Loucy (cell line): ENCODE data around the gene ALPK3.

Experiments
- H2AFZ ChIP-seq: fragments of 200-600 bp; sonication (generic); 2 replicates; pipeline ENCODE4 v1.6.0; 2016; ENCODE audit warnings: antibody characterized with exemption, mild to moderate bottlenecking, low read length, moderate library complexity
- H3F3A ChIP-seq: fragments of 200-600 bp; 2 replicates; pipeline ENCODE4 v1.6.0; 2016; ENCODE audit warnings: antibody characterized with exemption, low read depth, mild to moderate bottlenecking
- H3K27me3 ChIP-seq: fragments of 200-600 bp; sonication (generic); 2 replicates; pipeline ENCODE4 v1.6.1; 2014; ENCODE audit warnings: low read length, mild to moderate bottlenecking; ENCODE audit not compliant: insufficient read depth, poor library complexity, severe bottlenecking
- H3K36me3 ChIP-seq: fragments of 200-600 bp; sonication (generic); 2 replicates; pipeline ENCODE4 v1.6.1; 2016; ENCODE audit warnings: low read length; ENCODE audit not compliant: insufficient read depth
- H3K4me1 ChIP-seq: fragments of 200-600 bp; sonication (generic); 2 replicates; pipeline ENCODE4 v1.5.1; 2014; ENCODE audit warnings: low read length, mild to moderate bottlenecking; ENCODE audit not compliant: insufficient read depth, poor library complexity, severe bottlenecking
- H3K4me2 ChIP-seq: fragments of 200-600 bp; sonication (generic); 2 replicates; pipeline ENCODE4 v1.6.0; 2014; ENCODE audit warnings: antibody characterized with exemption, low read length, low read depth, mild to moderate bottlenecking; ENCODE audit not compliant: poor library complexity, severe bottlenecking
- H3K4me3 ChIP-seq: fragments of 200-600 bp; sonication (generic); 2 replicates; pipeline ENCODE4 v1.5.1; 2014; ENCODE audit warnings: low read length, mild to moderate bottlenecking, mixed read lengths; ENCODE audit not compliant: poor library complexity, severe bottlenecking
- H3K79me2 ChIP-seq: fragments of 200-600 bp; sonication (generic); 2 replicates; pipeline ENCODE4 v1.6.1; 2014; ENCODE audit warnings: low read length; ENCODE audit not compliant: insufficient read depth
- H3K9ac ChIP-seq: fragments of 200-600 bp; sonication (generic); 2 replicates; pipeline ENCODE4 v1.6.0; 2014; ENCODE audit warnings: mild to moderate bottlenecking, low read depth, low read length, moderate library complexity; ENCODE audit not compliant: poor library complexity, severe bottlenecking
- H3K9me2 ChIP-seq: fragments of 200-600 bp; sonication (generic); replicated peaks from 2 replicates; pipeline ENCODE4 v1.6.1; 2016; ENCODE audit warnings: low read depth, low read length, mixed read lengths
- H3K9me3 ChIP-seq: fragments of 200-600 bp; sonication (generic); 2 replicates; pipeline ENCODE4 v1.6.1; 2014; ENCODE audit warnings: mild to moderate bottlenecking, antibody characterized with exemption, low read length, low read depth; ENCODE audit not compliant: insufficient read depth
- H4K20me1 ChIP-seq: fragments of 200-600 bp; sonication (generic); 2 replicates; pipeline ENCODE4 v1.6.0; 2014; ENCODE audit warnings: antibody characterized with exemption, low read length, mild to moderate bottlenecking; ENCODE audit not compliant: insufficient read depth, poor library complexity, severe bottlenecking
- CTCF ChIP-seq: fragments of 200-600 bp; sonication (generic); conservative IDR thresholded peaks from 2 replicates; pipeline ENCODE4 v1.5.1; 2014; ENCODE audit warnings: mild to moderate bottlenecking, antibody characterized with exemption, low read length
- EZH2phosphoT487 ChIP-seq: fragments of 200-600 bp; IDR thresholded peaks from 2 replicates; pipeline ENCODE4 v1.6.1; 2018; ENCODE audit warnings: antibody characterized with exemption, mild to moderate bottlenecking, moderate library complexity, borderline replicate concordance

ALPK3 gene

DNA sequence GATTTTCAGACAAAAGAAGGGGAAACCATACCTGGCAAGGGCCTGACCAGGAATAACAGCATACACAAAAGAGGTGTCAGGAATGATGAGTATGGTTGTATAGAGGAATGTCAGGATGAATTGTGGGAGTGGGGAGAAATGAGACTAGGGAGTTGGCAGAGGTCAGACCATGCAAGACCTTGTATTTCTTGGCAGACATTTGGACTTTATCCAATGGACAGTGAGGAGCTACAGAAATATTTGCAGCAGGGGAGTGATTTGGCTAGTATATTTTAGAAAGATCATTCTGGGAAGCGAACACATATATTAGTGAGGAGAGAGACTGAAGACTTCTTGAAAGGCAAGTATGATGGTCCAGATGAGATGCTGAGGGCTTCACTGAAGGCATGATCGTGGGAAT is 25.4 kb upstream of the ALPK3 start:
- H3K79me2 ChIP-seq = peaks cover 26% of the 10 kb centered on the region; the same call in 1 of the 2 replicates
- peaks cover 19% of the 10 kb centered on the region for H4K20me1 ChIP-seq
- no peak overlapping the region for H2AFZ ChIP-seq
- no peak for TF ChIP-seq CTCF
- peaks cover 72% of the 10 kb centered on the region for H3K36me3 ChIP-seq
- H3K4me2 ChIP-seq = no peak overlapping the region
- no peak overlapping the region for H3K9ac ChIP-seq
- no peak overlapping the region for H3K4me3 ChIP-seq
- H3K27me3 ChIP-seq = no peaks in the 10 kb centered on the region
- H3K9me2 ChIP-seq = no peaks in the 10 kb centered on the region
- no peaks in the 10 kb centered on the region for H3K4me1 ChIP-seq
- H3K9me3 ChIP-seq = no peaks in the 10 kb centered on the region
- H3F3A ChIP-seq = no peaks in the 10 kb centered on the region

DNA sequence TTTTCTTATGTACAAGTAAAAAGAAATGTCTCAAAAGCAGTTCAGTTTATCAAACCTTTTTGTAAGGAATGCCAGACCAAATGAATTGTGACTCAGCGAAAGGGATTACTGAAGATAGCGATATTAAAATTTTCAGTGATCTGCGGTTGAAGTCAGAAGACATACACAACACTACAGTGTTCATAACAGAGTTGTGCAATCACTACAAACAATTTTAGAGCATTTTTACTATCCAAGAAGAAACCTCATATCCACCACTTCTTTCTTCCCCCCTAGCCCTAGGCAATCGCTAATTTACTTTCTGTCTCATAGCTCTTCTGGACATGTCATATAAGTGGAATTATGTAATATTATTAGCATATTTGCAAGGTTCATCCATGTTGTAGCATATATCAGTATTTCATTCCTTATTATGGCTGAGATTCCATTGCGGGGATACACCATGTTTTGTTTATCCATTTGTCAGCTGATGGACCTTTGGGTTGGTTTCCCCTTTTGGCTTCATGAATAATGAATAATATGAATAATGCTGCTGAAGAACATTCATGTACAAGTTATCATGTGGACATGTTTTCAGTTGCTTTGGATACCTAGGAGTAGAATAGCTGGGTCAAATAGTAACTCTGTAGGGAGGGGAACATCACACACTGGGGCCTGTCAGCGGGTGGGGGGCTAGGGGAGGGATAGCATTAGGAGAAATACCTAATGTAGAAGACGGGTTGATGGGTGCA is 23.6 kb upstream of the ALPK3 start:
- H3K4me2 ChIP-seq = no peak overlapping the region
- peaks cover 11% of the 10 kb centered on the region; the same call in 1 of the 2 replicates for H3K79me2 ChIP-seq
- H2AFZ ChIP-seq = no peak overlapping the region
- no peaks in the 10 kb centered on the region for H3K4me1 ChIP-seq
- TF ChIP-seq EZH2phosphoT487 = no peak
- TF ChIP-seq CTCF = no peak
- no peaks in the 10 kb centered on the region for H3F3A ChIP-seq
- no peaks in the 10 kb centered on the region for H3K9me3 ChIP-seq
- H3K27me3 ChIP-seq = no peaks in the 10 kb centered on the region
- H4K20me1 ChIP-seq = peaks cover 9% of the 10 kb centered on the region
- H3K36me3 ChIP-seq = peaks cover 71% of the 10 kb centered on the region
- no peaks in the 10 kb centered on the region for H3K9me2 ChIP-seq
- no peak overlapping the region for H3K9ac ChIP-seq
- no peak overlapping the region for H3K4me3 ChIP-seq

GRCh38 chr15:84794162-84794547 is 23.0 kb upstream of the ALPK3 start:
- H2AFZ ChIP-seq = no peak overlapping the region
- H3K36me3 ChIP-seq = peaks cover 73% of the 10 kb centered on the region
- no peaks in the 10 kb centered on the region for H3K4me1 ChIP-seq
- no peak overlapping the region for H3K4me3 ChIP-seq
- TF ChIP-seq CTCF (no peak), EZH2phosphoT487 (no peak)
- H3K27me3 ChIP-seq = no peaks in the 10 kb centered on the region
- H3K4me2 ChIP-seq = no peak overlapping the region
- peaks cover 6% of the 10 kb centered on the region for H4K20me1 ChIP-seq
- H3F3A ChIP-seq = no peaks in the 10 kb centered on the region
- no peaks in the 10 kb centered on the region for H3K9me3 ChIP-seq
- H3K79me2 ChIP-seq = peaks cover 6% of the 10 kb centered on the region; the same call in 1 of the 2 replicates
- H3K9ac ChIP-seq = no peak overlapping the region
- H3K9me2 ChIP-seq = no peaks in the 10 kb centered on the region
